Progenitor cell of endocrine pancreas (in vitro differentiated cells): ENCODE results near the gene CYTH4. TPM values are rescaled to one million over a fixed set of nuclear protein-coding genes. Genes with fewer than 3 reads are reported as not detected.

ENCODE experiments used
- DNase-seq: peaks from one replicate; pipeline ENCODE4 v3.0.0; 2021; ENCODE audit warnings: low spot score; ENCODE audit not compliant: unreplicated experiment
- H3K27ac Mint-ChIP-seq: 2 replicates; pipeline ENCODE4 v1.8.0; 2021; ENCODE audit warnings: mild to moderate bottlenecking, moderate library complexity, mixed read lengths
- H3K27me3 Mint-ChIP-seq: 2 replicates; pipeline ENCODE4 v1.8.0; 2021; ENCODE audit warnings: mixed read lengths
- H3K36me3 Mint-ChIP-seq: 2 replicates; pipeline ENCODE4 v1.8.0; 2022; ENCODE audit warnings: mixed read lengths; ENCODE audit not compliant: insufficient read depth
- H3K4me1 Mint-ChIP-seq: 2 replicates; pipeline ENCODE4 v1.8.0; 2021; ENCODE audit warnings: low read depth, mixed read lengths
- H3K4me3 Mint-ChIP-seq: 2 replicates; pipeline ENCODE4 v1.8.0; 2021; ENCODE audit warnings: low read depth, mild to moderate bottlenecking, moderate library complexity, mixed read lengths
- H3K9me3 Mint-ChIP-seq: 2 replicates; pipeline ENCODE4 v1.8.0; 2021; ENCODE audit warnings: low read depth, mixed read lengths
- CTCF ChIP-seq: fragments of 200-600 bp; sonication (generic); IDR thresholded peaks from one replicate; pipeline ENCODE4 v1.5.0; 2021; ENCODE audit warnings: antibody characterized with exemption, mild to moderate bottlenecking; ENCODE audit not compliant: unreplicated experiment
- total RNA-seq: library from RNA; stranded (reverse); gene quantifications from 2 replicates; pipeline ENCODE4 v1.2.1, GENCODE V29; 2021

The CYTH4 gene
- total RNA-seq, 1 donor from 2014 or later = not detected

- Mint-ChIP-seq H3K36me3 (no peaks in the 10 kb centered on the region), H3K4me3 (no peak overlapping the region), H3K9me3 (no peaks in the 10 kb centered on the region), H3K4me1 (no peaks in the 10 kb centered on the region), H3K27me3 (peaks cover 41% of the 10 kb centered on the region), H3K27ac (no peak overlapping the region)
- TF ChIP-seq CTCF = no peak
- no peak for DNase-seq
These were observed 1.6 kb upstream of the CYTH4 start for GRCh38 chr22:37280718-37281117.

- no peaks in the 10 kb centered on the region for H3K36me3 Mint-ChIP-seq
- no peak overlapping the region for H3K27ac Mint-ChIP-seq
- TF ChIP-seq CTCF = no peak
- peaks cover 43% of the 10 kb centered on the region for H3K27me3 Mint-ChIP-seq
- H3K4me3 Mint-ChIP-seq = no peak overlapping the region
- H3K9me3 Mint-ChIP-seq = no peaks in the 10 kb centered on the region
- no peaks in the 10 kb centered on the region for H3K4me1 Mint-ChIP-seq
- no peak for DNase-seq
These were observed 1.1 kb upstream of the CYTH4 start for GRCh38 chr22:37281195-37281594.

GRCh38 chr22:37281646-37282384 is 493 bp upstream of the CYTH4 start:
- Mint-ChIP-seq H3K36me3 (no peaks in the 10 kb centered on the region), H3K27ac (no peak overlapping the region), H3K27me3 (peaks cover 50% of the 10 kb centered on the region), H3K4me1 (no peaks in the 10 kb centered on the region), H3K4me3 (no peak overlapping the region), H3K9me3 (no peaks in the 10 kb centered on the region)
- TF ChIP-seq CTCF = no peak
- no peak for DNase-seq

- Mint-ChIP-seq H3K36me3 (no peaks in the 10 kb centered on the region), H3K4me1 (no peaks in the 10 kb centered on the region), H3K27ac (no peak overlapping the region)
These were observed 1.2 kb downstream of the CYTH4 start for GRCh38 chr22:37283393-37283937.

More at GRCh38 chr22:37283393-37283937, 1.2 kb downstream of the CYTH4 start:
- H3K9me3 Mint-ChIP-seq = no peaks in the 10 kb centered on the region
- no peak overlapping the region for H3K4me3 Mint-ChIP-seq
- TF ChIP-seq CTCF = no peak
- H3K27me3 Mint-ChIP-seq = peaks cover 50% of the 10 kb centered on the region
- DNase-seq = no peak
